Osteoblast (primary cell): Measurements from ENCODE around the gene CATSPERE. TPM values are rescaled to one million over a fixed set of nuclear protein-coding genes. Genes with fewer than 3 reads are reported as not detected.
A peak's percentile ranks its signal among the peaks of the same experiment; 100 is the strongest.

ENCODE experiments used
- DNase-seq: peaks from one replicate; pipeline ENCODE4 v3.0.0; 2011; ENCODE audit warnings: low spot score, mixed read lengths; ENCODE audit not compliant: insufficient read length; ENCODE audit errors: missing footprints
- H2AFZ ChIP-seq: 2 replicates; pipeline ENCODE4 v1.6.0; 2011; ENCODE audit warnings: mild to moderate bottlenecking, low read length
- H3K27ac ChIP-seq: 2 replicates; pipeline ENCODE4 v1.5.1; 2011; ENCODE audit warnings: mild to moderate bottlenecking, low read depth, low read length, moderate library complexity
- H3K27me3 ChIP-seq: 2 replicates; pipeline ENCODE4 v1.6.0; 2012; ENCODE audit warnings: mild to moderate bottlenecking, control low read depth, inconsistent platforms, low read length, moderate library complexity; ENCODE audit not compliant: insufficient read depth
- H3K36me3 ChIP-seq: 2 replicates; pipeline ENCODE4 v1.5.1; 2011; ENCODE audit warnings: mild to moderate bottlenecking, low read length, control low read depth, moderate library complexity; ENCODE audit not compliant: insufficient read depth
- H3K4me1 ChIP-seq: 2 replicates; pipeline ENCODE4 v1.5.1; 2011; ENCODE audit warnings: mild to moderate bottlenecking, low read length, control low read depth, moderate library complexity; ENCODE audit not compliant: insufficient read depth
- H3K4me2 ChIP-seq: 2 replicates; pipeline ENCODE4 v1.6.0; 2011; ENCODE audit warnings: mild to moderate bottlenecking, low read length; ENCODE audit not compliant: insufficient read depth
- H3K4me3 ChIP-seq: fragments of 200-600 bp; sonication (generic); 3 replicates; pipeline ENCODE4 v1.5.1; 2012; ENCODE audit warnings: mild to moderate bottlenecking, low read length, inconsistent platforms; ENCODE audit not compliant: insufficient read depth
- H3K79me2 ChIP-seq: 2 replicates; pipeline ENCODE4 v1.6.0; 2012; ENCODE audit warnings: mild to moderate bottlenecking, low read length, control low read depth, inconsistent platforms; ENCODE audit not compliant: insufficient read depth
- H3K9me3 ChIP-seq: 2 replicates; pipeline ENCODE4 v1.5.1; 2011; ENCODE audit warnings: low read depth, low read length, control low read depth
- H4K20me1 ChIP-seq: 2 replicates; pipeline ENCODE4 v1.6.0; 2012; ENCODE audit warnings: mild to moderate bottlenecking, low read length, control low read depth; ENCODE audit not compliant: insufficient read depth
- CTCF ChIP-seq: IDR thresholded peaks from 2 replicates; pipeline ENCODE4 v1.5.1; 2011; ENCODE audit warnings: mild to moderate bottlenecking, low read depth, low read length, moderate library complexity; ENCODE audit errors: extremely low read depth
- total RNA-seq: library from RNA; depleted of rRNA; stranded (reverse); fragments of >200 nt; gene quantifications from 2 replicates; pipeline ENCODE4 v1.2.3, GENCODE V29; 2012

CATSPERE gene
- total RNA-seq, 1 donor, result 1.4 TPM

DNA sequence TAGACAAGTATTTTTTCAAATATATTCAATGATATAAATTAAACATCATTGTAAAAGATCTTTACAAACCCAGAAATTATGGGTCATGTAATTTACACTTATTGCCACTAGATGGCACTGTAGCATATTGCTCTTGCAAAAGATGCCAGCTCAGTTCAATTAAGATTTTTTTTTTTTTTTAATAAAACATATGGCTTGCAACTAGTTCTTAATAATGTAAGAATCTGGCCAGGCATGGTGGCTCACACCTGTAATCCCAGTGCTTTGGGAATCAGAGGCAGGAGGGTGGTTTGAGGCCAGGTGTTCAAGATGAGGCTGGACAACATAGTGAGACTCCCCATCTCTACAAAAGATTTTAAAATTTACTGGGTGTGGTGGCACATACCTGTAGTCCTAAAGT lies 142.4 kb downstream of the CATSPERE start:
- Histone ChIP-seq H2AFZ (no peak overlapping the region), H3K9me3 (no peaks in the 10 kb centered on the region), H3K79me2 (no peaks in the 10 kb centered on the region), H3K4me3 (no peak overlapping the region), H4K20me1 (no peaks in the 10 kb centered on the region), H3K27ac (no peak overlapping the region), H3K36me3 (no peaks in the 10 kb centered on the region), H3K27me3 (peaks cover 2% of the 10 kb centered on the region), H3K4me1 (peaks cover 5% of the 10 kb centered on the region), H3K4me2 (no peak overlapping the region)
- peak; percentile 71 for TF ChIP-seq CTCF
- DNase-seq, result no peak

- H3K79me2 ChIP-seq, result no peaks in the 10 kb centered on the region
- TF ChIP-seq CTCF, result no peak
- H3K4me1 ChIP-seq, result no peaks in the 10 kb centered on the region
- H3K27me3 ChIP-seq, result peaks cover 2% of the 10 kb centered on the region
- no peaks in the 10 kb centered on the region for H4K20me1 ChIP-seq
- H3K4me3 ChIP-seq, result no peak overlapping the region
- H2AFZ ChIP-seq, result no peak overlapping the region
- no peaks in the 10 kb centered on the region for H3K36me3 ChIP-seq
- no peak overlapping the region for H3K4me2 ChIP-seq
- no peak for DNase-seq
- no peaks in the 10 kb centered on the region for H3K9me3 ChIP-seq
- H3K27ac ChIP-seq, result no peak overlapping the region
These were observed 144.8 kb downstream of the CATSPERE start for GRCh38 chr1:244605835-244606370.

DNA sequence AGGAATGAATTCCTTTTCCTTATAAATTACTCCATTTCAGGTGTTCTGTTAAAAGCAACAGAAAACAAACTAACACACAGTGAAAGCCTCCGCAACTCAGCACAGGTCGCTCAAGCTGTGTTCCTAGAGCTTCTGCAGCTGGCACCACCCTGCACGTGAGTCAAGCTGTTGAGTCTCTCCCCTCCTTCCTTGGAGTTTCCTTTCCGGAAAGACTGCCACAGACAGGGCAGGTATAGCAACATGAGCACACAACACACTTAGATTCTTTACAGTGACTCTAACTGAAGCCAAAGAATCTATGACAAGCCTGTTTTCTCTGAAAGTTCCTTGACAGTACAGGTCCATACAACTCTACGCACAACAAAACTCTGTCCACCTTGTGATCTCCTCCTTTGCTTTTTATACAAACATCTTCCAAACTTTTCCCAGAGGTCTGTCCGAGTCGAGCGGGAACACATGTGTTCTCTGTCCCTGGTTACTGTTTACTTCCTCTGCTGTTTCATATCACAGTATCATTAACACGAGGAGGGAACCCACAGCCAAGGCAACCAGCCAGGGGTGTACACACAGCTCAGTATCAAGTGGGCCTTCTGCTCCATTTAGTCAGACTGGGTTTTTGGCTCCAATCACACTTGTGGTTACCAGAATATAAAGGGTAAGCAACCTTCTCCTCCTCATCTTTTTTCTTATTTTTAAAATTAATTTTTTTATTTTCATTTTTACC lies 153.2 kb downstream of the CATSPERE start:
- Histone ChIP-seq H3K79me2 (no peaks in the 10 kb centered on the region), H3K36me3 (no peaks in the 10 kb centered on the region), H3K9me3 (no peaks in the 10 kb centered on the region), H3K4me1 (no peaks in the 10 kb centered on the region), H2AFZ (no peak overlapping the region), H4K20me1 (no peaks in the 10 kb centered on the region), H3K4me3 (no peak overlapping the region), H3K27ac (no peak overlapping the region), H3K4me2 (no peak overlapping the region), H3K27me3 (no peaks in the 10 kb centered on the region)
- TF ChIP-seq CTCF, result no peak
- DNase-seq, result peak; percentile 1

GRCh38 chr1:244614879-244615278 lies 153.8 kb downstream of the CATSPERE start:
- H3K79me2 ChIP-seq, result no peaks in the 10 kb centered on the region
- H3K27ac ChIP-seq, result no peak overlapping the region
- H3K36me3 ChIP-seq, result no peaks in the 10 kb centered on the region
- no peak for TF ChIP-seq CTCF
- no peak overlapping the region for H3K4me2 ChIP-seq
- H3K9me3 ChIP-seq, result no peaks in the 10 kb centered on the region
- H3K27me3 ChIP-seq, result no peaks in the 10 kb centered on the region
- H4K20me1 ChIP-seq, result no peaks in the 10 kb centered on the region
- DNase-seq, result no peak
- H3K4me3 ChIP-seq, result no peak overlapping the region
- no peaks in the 10 kb centered on the region for H3K4me1 ChIP-seq
- H2AFZ ChIP-seq, result no peak overlapping the region
